Nucleus accumbens (tissue), 56 donors: ENCODE data around the gene SLC2A11.
A peak's percentile ranks its signal among the peaks of the same experiment; 100 is the strongest.
"Not testable (repeated sequence)": the region's sequence is repeated elsewhere in the genome, so short reads cannot be mapped to it uniquely, and the experiment has no call there.

Experiments used
- DNase-seq, 56 donors: peaks; one replicate each; lab custom pipeline; 2025; lab: John Stamatoyannopoulos, UW

Gene SLC2A11

DNA sequence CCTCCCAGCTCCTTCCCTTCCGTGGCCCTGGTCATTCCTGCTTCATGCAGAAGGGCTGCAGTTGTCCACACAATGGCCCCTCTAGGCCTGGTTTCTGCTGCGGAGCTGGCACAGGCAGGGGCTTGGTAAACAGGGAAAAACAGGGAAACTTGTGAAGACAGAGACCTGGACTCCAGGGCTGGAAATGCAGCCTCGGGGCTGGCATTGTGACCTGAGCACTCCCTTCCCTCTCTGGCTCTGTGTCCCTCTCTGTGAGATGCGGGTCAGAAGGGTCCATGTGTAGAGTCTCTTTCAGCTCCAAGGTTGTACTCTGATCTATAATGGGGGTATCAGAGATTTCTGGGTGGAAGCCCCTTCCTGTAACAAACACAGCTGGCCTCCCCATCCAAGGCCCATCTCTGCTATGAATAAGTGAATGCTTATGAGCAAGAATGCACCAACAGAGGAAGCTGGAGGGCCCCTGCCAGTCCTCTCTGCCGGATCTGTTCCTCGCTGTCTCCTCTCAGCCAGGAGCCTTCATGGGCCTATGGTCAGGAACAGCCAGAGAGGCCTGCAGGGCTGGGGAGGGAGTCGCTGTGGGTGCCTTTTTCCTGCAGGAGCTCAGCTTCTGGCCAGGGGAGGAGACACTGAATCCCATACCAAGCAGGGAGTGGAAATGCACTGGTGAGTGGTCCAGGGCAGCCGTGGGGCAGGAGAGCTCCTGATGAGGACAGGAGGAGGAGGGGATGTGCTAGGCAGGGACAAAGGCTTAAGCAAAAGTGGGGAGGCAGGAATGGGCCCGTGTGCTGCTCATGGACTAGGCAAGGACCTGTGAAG is 12.2 kb upstream of the SLC2A11 start:
- DNase-seq = no peak

DNA sequence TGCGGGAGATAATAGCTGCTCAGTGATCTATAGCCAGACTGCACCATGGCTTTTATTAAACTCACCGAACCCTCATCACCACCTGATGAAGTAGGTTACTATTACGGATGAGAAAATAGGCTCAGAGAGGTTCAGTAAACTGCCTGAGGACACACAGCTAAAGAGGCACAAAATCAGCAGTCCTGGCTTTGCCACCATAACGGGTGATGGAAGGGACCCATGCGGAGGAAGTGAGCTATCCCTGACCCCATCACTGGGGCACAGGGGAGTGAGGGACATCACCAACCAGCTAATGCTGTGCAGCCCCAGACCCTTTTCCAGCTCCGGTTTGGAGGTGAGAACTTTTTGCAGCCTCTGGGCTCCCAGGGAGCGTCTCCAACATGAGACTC is 11.6 kb upstream of the SLC2A11 start:
- no peak for DNase-seq

DNA sequence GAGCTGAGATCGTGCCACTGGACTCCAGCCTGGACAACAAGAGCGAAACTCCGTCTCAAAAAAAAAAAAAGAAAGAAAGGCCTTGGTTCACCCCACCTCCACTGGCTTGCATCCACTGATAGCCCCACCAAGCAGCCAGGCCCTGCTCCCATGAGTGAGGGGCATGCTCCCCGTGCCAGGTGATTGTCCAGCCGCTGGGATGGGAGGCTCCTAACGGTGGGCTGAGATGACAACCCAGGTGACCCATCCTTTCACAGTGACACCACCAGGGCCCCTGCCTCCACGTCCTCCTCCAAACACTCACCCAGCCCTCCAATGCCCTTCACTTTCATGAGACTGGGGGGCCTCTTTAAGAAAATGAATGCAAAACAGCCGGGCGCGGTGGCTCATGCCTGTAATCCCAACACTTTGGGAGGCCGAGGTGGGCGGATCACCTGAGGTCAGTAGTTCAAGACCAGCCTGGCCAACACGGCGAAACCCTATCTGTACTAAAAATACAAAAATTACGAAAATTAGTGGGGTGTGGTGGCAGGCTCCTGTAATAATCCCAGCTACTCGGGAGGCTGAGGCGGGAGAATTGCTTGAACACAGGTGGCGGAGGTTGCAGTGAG is 10.3 kb upstream of the SLC2A11 start:
- DNase-seq = no peak

DNA sequence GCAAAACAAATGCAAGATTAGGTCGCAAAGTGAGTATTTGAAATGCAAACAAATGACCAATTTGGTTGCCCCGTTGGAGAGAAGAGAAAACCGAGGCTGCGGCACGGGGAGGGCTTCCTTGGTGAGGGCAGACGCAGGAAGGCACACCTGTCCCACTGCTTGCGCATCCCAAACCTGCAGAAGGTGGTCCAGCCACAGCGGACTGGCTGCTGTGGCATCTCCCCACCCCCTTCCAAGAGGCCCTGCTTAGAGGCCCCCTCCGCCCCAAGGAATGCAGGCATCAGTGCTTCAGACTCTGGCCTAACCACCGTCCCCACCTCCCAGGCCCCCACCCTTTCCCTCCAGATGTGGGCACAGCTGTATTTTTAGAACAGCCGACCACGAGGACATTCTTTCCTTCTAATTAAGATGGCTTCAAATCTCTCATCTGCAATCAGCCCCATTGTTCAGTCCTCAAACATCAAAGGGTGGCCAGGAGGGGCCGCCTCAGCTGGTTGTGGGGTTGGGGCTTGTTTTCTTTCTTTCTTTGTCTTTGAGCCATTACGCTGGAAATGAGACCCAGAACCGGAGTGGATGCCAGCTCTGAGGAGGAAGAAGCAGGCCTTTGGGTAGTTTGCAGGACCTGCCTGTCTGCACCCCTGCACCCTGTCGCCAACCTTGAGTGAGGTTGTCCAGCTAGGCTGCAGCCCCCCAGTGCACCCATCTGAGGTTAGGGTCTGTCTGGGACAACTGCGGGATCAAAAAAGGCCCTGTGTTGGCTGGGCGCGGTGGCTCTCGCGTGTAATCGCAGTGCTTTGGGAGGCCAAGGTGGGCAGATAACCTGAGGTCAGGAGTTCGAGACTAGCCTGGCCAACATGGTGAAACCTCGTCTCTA is 9.4 kb upstream of the SLC2A11 start:
- DNase-seq = no peak

DNA sequence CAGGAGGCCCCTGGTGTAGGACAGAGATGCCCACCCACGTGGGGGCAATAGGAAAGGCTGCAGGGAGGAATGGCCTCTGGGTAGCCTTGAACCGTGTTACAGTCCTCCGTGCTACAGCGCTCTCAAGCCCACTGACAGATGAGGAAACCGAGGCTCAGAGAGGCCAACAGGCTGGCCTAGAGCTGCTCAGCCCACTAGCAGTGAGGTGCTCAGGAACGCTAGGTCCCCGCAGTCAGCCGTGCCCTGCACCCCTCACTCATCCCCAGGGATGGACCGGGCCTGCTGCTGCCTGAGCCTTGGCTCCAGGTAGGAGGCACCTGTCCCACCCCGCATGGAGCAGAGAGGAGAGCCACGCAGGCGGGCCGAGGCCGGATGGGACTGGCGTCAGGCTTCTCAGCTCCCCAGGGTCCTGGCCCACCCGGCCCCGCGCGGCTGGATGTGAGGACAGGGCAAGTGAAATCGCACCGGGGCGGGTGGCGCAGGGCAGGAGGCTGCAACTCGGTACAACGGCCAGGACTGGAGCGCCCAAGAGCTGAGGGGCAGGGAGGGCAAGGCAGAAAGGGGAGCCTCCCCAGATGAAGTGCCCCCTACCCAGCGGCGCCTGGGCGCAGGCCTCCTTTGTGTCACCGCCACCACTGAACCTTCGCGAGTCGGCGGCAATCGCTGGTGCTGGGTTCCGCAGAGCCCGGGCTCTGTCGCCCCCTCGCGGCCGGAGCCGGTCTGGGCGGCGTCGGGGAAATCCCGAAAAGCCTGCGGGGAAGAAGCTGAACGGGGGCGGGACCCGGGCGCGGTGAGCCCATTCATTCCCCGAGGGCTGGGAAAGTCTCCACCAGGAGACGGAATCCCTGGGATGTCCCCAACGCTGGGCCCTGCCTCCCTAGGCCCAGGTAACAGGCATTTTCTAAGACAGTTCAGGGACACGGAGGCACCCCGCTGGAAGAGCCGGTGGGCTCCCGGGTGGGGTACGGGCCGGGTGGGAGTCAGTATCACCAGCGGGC is 8.4 kb upstream of the SLC2A11 start:
- peak in 52 of 56 donors; percentile 19 to 88 (median 66) for DNase-seq

DNA sequence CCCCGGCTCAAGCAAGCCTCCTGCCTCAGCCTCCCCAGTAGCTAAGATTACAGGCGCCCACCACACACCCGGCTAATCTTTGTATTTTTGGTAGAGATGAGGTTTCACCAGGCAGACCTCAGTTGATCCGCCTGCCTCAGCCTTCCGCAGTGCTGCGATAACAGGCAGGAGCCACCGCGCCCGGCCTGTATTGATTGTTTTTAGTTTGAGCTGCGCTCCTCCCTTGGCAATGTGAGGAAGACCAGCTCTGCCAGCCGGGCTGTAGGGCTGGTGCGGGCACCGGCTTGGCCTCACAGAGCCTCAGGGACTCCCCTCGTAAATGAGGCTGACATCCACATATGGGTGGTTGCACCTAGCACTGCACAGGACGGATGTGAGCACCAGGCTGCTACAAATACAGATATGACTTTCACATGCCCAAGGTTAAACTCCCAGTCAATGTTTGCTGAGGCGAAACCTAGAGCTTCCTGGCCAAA is 7.5 kb upstream of the SLC2A11 start:
- DNase-seq = no peak

DNA sequence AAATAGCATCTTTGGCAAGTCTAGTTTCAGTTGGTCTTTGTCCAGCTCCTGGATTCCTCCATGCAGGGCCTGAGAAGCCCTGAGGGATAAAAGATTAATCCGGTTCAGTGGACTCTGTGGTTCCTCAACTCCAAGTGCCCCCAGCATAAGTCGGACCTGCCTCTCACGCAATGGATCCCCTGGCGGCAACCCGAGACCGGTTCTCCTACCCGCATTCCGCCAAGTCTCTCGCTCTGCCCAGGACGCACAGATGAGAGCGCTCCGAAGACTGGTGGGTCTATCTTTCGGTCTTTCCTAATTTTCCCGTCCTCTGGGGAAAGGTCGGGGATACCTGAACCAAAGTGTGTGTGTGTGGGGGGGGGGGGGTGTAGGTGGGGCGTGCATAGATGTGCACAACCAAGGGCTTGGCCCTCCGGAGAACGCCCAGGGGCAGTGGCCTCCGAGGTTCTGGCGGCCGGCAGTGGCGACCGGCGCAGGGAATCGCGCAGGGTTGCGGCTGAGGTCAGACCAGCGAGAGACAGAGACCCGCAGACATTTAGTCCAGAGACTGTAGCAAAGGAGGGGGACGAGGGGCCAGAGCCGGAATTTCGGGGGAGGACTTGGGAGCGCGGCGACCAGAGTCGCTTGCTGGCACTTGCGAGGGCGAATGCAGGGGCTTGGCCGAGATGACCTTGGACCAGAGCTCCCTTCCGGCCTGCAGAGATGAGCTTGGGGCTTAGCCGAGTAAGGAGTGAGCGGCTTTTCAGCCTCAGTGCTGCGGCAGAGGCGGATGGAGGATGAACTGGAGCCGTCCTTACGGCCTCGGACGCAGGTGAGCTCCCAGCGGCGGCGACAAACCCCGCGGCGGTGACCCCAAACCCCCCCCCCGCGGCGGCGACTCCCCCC is 712 bp upstream of the SLC2A11 start:
- DNase-seq = peak in 25 of 56 donors; percentile 32 to 78 (median 57)

DNA sequence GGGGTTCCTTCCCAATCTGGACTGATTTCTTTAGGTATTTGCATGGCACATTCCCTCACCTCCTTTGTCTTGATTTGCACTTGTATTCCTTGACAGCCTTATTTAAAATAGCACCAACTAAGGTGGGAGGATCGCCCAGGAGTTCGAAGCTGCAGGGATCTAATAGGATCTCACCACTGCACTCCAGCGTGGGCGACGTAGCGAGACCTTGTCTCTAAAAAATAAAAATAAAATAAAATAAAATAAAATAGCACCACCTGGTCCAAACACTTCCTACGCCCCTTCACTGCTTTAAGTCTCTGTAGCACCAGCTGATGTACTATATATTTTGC is 775 bp downstream of the SLC2A11 start:
- peak in 13 of 56 donors; percentile 20 to 75 (median 60) for DNase-seq

DNA sequence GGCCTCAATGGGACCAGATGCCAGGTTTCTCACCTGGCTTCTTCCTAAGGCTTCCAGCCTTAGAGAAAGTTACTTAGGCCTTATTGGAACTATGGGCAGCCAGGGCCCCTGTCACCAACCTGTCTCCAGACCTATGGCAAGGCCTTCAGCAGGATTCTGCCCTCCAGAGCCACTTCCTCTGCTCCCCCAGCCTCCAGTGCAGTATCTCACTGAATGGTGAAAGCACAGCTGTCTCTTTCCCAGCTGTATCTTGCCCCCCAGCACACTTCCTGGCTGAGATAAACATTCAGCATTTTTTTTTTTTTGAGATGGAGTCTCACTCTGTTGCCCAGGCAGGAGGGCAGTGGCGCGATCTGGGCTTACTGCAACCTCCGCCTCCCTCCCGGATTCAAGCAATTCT is 1.5 kb downstream of the SLC2A11 start:
- DNase-seq = no peak

DNA sequence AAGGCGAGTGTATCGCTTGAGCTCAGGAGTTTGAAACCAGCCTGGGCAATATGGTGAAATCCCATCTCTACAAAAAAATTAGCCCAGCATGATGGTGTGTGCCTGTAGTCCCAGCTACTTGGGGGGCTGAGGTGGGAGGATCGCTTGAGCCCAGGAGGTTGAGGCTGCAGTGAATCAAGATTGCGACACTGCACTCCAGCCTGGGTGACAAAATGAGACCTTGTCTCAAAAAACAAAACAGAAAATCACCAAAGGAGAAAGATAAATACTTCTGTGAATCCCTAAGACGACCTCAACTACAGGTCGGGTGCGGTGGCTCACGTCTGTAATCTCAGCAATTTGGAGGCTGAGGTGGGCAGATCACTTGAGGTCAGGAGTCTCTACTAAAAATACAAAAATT is 2.5 kb downstream of the SLC2A11 start:
- not testable (repeated sequence) for DNase-seq

DNA sequence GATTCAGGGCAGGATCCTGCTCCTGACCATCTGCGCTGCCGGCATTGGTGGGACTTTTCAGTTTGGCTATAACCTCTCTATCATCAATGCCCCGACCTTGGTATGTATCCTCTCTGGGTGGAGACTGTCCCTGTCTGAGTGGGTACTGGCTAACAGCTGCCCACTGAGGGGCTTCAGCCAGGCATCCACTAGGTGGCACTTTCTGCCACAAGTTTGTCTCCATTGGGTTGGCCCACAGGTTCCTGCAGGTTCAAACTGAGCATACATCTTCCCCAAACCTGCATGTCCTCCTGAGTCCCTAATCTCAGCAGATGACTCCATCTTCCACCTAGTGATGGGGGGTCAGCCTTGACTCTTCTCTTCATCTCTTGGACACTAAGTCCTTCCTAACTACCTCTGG is 4.4 kb downstream of the SLC2A11 start:
- DNase-seq = peak in 6 of 56 donors; percentile 3 to 21 (median 12)

DNA sequence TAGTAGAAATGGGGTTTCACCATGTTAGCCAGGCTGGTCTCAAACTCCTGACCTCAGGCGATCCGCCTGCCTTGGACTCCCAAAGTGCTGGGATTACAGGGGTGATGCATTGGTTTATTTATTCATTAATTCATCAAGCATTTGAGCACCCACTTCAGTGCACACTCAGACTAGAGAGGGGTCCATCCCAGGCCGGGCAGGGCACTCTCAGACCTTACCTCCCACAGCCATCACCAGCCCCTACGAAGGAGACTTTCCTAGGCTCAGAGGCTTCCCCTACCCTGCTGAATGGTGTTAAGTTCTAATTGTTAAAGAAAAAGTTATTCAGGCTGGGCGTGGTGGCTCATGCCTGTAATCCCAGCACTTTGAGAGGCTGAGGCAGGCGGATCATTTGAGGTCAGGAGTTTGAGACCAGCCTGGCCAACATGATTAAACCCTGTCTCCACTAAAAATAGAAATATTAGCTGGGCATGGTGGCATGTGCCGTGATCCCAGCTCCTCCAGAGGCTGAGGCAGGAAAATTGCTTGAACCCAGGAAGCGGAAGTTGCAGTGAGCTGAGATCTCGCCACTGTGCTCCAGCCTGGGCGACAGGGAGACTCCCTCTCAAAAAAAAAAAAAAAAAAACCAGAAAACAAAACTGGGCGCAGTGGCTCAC is 7.0 kb downstream of the SLC2A11 start:
- DNase-seq = not testable (repeated sequence)

DNA sequence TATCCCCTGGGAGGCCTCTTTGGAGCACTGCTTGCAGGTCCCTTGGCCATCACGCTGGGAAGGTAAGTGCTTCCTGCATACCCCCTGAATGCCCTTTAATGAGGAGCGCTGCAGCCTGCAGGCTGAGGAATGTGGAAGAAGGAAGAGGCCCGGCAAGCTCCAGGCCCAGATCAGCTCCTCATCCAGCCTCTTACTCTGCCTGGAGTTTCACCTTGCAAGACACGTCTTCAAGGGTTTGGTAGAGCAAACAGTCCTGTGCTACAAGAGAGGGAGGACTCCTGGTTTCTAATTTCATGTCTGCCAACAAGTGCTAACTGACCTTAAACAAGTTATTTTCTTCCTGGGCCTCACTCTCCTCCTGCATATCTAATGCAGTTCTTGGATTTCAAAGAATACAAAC is 10.9 kb downstream of the SLC2A11 start:
- DNase-seq = no peak

DNA sequence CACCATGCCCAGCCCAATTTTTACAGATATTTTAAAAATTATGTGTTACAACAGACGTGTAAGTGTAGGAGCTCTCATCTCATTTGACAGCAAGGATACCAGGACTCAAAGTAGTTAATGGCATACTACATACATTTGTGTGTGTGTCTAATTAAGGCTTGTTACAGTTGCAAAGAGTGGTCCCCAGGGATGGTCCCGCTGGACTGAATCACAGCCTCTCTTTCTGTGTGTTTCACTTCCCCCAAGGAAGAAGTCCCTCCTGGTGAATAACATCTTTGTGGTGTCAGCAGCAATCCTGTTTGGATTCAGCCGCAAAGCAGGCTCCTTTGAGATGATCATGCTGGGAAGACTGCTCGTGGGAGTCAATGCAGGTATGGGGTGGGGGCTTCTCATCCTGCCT is 17.2 kb downstream of the SLC2A11 start:
- DNase-seq = no peak

DNA sequence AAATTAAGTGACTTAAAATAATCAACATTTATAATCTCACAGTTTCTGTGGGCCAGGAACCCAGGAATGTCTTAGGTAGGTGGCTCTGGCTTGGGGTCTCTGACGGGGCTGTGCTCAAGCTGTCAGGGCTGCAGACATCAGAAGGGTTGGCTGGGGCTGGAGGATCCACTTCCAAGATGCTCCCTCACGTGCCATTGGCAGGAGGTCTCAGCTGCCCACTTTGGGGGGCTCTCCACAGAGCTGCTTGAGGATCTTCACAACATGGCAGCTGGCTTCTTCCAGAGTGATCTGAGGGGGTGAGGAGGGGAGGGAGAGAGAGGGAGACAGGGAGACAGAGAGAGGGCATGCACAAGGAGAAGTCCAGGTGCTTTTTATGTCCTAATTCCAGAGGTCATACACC is 18.1 kb downstream of the SLC2A11 start:
- no peak for DNase-seq

DNA sequence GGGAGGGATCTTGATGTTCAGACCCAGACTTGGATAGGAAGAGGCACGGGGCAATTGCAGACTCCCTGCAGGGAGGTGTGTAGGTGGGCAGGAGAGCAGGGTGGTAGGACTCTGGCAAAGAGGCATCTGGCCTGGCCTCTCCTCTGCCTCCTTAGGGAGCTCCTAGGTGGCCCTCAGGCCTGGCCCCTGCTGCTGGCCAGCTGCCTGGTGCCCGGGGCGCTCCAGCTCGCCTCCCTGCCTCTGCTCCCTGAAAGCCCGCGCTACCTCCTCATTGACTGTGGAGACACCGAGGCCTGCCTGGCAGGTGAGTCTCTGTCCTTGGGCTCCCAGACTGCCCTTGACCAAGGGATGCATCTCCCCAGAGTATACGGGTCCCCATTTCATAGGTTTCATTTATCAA is 19.9 kb downstream of the SLC2A11 start:
- no peak for DNase-seq

DNA sequence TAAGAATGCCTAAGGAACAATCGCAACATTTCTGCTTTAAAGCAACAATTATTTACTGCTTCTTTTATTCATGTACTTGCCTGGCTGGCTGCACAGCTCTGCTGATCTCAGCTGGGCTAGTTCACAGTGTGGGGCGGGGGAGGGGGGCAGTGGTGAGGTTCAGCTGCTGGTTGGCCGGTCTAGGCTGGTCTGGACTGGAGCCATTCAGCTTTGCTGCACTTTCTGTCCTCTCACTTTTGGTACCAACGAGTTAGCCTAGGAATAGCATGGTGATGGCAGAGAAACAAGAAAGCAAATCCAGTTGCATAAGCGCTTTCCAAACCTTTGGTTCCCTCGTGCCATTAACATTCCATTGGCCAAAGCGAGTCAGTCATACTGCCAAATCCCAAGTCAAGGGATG is 20.5 kb downstream of the SLC2A11 start:
- peak in 10 of 56 donors; percentile 9 to 55 (median 24) for DNase-seq

DNA sequence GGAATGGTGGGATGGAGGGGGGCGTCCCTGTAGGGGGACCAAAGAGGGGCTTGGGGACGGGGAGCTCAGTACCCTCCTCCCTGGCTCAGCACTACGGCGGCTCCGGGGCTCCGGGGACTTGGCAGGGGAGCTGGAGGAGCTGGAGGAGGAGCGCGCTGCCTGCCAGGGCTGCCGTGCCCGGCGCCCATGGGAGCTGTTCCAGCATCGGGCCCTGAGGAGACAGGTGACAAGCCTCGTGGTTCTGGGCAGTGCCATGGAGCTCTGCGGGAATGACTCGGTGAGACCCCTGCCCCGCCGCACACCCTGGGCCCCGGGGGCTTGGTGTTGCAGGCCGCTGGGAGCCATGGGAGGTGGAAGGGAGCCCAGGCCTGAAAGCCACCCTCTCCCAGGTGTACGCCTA is 24.7 kb downstream of the SLC2A11 start:
- no peak for DNase-seq
